Measurements from ENCODE around the gene UGT1A9.

The UGT1A9 gene

GRCh38 chr2:233756429-233757081 is 84.9 kb downstream of the UGT1A9 start:
- in situ Hi-C loops (cut with HindIII; ENCODE audit: low sequenced_read_pairs): no loop called here

DNA sequence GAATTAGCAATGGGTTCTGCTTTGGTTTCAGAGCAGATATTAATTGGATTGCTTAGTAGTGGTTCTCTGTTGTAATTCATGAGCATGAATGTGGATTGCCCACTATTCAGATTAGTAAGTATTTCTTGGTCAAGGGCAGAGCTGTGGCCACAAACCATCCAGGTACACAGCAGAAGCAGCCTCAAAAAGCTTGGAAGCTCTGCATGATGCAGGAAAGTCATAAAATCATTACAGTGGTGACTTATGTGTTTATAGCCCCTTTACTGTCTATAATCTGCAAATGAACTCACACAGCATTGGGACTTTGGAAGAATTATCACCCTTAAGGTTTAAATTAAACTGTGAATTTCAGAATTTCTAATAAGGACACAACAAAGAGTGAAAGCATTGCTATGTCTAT is 86.4 kb downstream of the UGT1A9 start:
- in situ Hi-C loops (cut with HindIII; ENCODE audit: low sequenced_read_pairs): no loop called here

GRCh38 chr2:233758849-233759248 is 87.2 kb downstream of the UGT1A9 start:
- in situ Hi-C loops (cut with HindIII; ENCODE audit: low sequenced_read_pairs): no loop called here

GRCh38 chr2:233760043-233760442 is 88.3 kb downstream of the UGT1A9 start, which contains the start of gene UGT1A1:
Gene UGT1A1, plus strand, starts transcription at chr2:233760270. Its CDS starts 18 bp downstream, at chr2:233760288.
- in situ Hi-C loops (cut with HindIII; ENCODE audit: low sequenced_read_pairs): no loop called here

GRCh38 chr2:233761040-233761769 is 89.5 kb downstream of the UGT1A9 start:
- in situ Hi-C loops (cut with HindIII; ENCODE audit: low sequenced_read_pairs): no loop called here

DNA sequence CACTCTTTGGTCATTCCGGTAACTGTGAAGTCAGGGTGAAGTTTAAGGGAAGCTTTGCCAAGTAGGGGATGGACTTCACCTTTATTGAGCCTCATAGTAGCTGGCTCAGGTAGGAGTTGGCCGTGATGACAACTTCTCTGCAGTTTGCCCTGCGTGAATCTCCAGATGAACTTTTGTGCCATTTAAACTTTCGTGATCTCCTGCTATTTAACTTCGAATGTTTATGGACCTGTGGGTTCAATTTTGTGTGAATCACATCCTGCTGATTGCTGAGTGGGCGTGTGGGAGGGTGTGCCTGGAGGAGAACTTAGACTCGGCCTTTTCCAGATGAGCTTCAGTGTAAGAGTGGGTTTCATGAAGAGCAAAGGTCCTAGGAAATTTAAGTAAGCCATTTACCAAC is 92.6 kb downstream of the UGT1A9 start:
- in situ Hi-C loops (cut with HindIII; ENCODE audit: low sequenced_read_pairs): no loop called here

DNA sequence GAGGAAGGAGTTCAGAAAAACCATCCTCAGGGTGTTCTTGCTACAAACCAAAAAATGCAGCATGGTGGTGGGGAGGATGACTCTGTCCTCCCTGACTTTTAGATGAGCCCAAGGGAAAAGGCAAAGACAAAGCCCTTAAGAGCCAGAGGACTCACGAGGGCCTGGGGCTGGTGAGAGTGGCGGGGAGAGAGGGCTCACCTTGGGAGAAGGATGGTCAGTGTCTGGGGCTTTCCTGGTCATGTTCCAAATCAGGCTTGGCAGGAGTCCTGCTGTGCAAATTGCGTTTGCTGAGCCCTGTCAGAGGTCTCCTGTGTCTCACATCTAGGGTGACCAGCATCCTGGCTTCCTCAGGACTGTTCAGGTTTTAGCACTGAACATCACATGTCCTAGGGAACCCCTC is 93.1 kb downstream of the UGT1A9 start:
- in situ Hi-C loops (cut with HindIII; ENCODE audit: low sequenced_read_pairs): no loop called here

GRCh38 chr2:233766416-233766815 is 94.7 kb downstream of the UGT1A9 start:
- in situ Hi-C loops (cut with HindIII; ENCODE audit: low sequenced_read_pairs): no loop called here

DNA sequence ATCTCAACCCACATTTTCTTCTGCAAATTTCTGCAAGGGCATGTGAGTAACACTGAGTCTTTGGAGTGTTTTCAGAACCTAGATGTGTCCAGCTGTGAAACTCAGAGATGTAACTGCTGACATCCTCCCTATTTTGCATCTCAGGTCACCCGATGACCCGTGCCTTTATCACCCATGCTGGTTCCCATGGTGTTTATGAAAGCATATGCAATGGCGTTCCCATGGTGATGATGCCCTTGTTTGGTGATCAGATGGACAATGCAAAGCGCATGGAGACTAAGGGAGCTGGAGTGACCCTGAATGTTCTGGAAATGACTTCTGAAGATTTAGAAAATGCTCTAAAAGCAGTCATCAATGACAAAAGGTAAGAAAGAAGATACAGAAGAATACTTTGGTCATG is 96.4 kb downstream of the UGT1A9 start:
- in situ Hi-C loops (cut with HindIII; ENCODE audit: low sequenced_read_pairs): no loop called here

DNA sequence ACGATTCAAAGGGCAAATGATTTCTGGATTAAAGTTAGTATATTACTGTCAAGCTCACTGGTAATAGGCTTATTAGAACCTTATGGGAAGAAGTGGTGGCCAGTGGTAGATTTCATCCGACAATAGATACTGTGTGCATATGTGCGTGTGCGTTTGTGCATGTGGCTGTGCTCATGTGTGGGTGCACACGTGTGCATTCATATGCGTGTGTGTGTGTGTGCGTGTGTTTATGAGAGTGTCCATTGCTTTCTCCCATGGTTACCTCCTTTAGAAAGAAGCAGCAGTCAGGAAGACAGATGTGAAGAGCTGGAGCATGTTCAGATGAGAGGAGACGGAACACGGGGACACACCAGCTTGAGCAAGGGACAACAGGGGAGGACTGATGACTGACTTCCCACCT is 97.6 kb downstream of the UGT1A9 start:
- in situ Hi-C loops (cut with HindIII; ENCODE audit: low sequenced_read_pairs): no loop called here

DNA sequence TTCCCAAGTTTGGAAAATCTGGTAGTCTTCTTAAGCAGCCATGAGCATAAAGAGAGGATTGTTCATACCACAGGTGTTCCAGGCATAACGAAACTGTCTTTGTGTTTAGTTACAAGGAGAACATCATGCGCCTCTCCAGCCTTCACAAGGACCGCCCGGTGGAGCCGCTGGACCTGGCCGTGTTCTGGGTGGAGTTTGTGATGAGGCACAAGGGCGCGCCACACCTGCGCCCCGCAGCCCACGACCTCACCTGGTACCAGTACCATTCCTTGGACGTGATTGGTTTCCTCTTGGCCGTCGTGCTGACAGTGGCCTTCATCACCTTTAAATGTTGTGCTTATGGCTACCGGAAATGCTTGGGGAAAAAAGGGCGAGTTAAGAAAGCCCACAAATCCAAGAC is 100.5 kb downstream of the UGT1A9 start:
- in situ Hi-C loops (cut with HindIII; ENCODE audit: low sequenced_read_pairs): loop anchor here (5.0 kb wide), 1 partner anchor 70 kb away; no protein-coding TSS in a partner anchor

- in situ Hi-C loops (cut with HindIII; ENCODE audit: low sequenced_read_pairs): loop anchor here (5.0 kb wide), 1 partner anchor 70 kb away; no protein-coding TSS in a partner anchor
Observed at GRCh38 chr2:233772583-233772982, 100.9 kb downstream of the UGT1A9 start.

GRCh38 chr2:233773854-233774253 is 102.2 kb downstream of the UGT1A9 start:
- in situ Hi-C loops (cut with HindIII; ENCODE audit: low sequenced_read_pairs): loop anchor here (5.0 kb wide), 1 partner anchor 68 kb away; no protein-coding TSS in a partner anchor

DNA sequence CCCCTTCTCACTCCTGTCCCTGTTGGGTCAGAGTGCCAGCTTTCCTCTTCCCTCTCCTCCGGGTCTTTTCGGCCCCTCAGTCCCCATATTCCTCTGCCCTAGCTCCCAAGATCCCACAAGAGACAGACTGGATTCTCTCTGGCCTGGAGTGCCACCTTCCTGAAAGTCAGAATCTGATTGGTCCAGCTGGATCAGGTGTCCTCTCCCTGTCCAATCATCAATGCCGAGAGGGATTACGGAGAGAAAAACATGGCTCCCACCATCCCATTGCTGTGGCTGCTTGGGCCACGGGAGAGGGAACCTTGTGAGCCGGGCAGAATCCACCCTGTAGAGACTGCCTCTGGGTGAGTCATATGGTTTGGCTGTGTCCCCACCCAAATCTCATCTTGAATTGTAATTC is 103.7 kb downstream of the UGT1A9 start:
- in situ Hi-C loops (cut with HindIII; ENCODE audit: low sequenced_read_pairs): no loop called here

DNA sequence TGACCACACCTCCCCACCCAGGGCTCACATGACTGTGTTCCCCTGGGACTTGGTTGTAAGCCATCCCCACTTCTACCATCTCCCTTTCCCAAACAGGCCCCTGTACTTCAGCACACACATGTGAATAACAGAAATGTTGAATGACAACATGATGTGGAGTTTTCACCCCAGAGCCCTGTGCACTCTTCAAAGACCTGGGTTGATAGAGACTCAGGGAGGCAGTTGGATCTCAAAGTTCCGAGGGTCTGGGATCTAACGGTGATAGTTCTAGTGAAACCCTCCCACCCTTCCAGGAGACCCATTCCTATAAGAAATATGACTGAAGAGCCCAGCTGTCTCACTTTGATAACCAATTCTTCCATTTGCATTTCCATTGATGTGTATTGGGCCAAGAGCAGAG is 106.3 kb downstream of the UGT1A9 start, which contains the start of gene MROH2A:
TSS of gene MROH2A (plus strand) at position 301 of the 400 bp plus-strand sequence. CDS start 1,029 bp downstream, outside the sequence.
- in situ Hi-C loops (cut with HindIII; ENCODE audit: low sequenced_read_pairs): no loop called here

DNA sequence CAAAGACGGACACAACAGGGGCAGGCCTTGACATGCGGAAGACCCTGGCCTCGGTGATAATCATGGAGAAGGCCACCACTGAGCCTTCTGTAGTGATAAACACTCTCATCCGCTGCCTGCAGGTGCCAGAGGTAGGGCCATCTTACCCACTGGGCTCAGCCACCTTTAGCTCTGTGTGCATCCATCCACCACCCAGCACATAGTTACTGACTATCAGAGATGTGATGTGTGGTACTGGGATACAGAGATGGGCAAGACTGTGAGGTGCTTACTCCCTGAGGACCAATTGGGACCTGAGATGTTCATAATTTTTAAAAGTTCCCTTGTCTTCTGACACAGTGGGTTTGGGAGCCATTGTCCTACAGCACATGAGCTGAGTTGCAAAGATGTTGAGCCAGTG is 108.0 kb downstream of the UGT1A9 start:
- in situ Hi-C loops (cut with HindIII; ENCODE audit: low sequenced_read_pairs): no loop called here

DNA sequence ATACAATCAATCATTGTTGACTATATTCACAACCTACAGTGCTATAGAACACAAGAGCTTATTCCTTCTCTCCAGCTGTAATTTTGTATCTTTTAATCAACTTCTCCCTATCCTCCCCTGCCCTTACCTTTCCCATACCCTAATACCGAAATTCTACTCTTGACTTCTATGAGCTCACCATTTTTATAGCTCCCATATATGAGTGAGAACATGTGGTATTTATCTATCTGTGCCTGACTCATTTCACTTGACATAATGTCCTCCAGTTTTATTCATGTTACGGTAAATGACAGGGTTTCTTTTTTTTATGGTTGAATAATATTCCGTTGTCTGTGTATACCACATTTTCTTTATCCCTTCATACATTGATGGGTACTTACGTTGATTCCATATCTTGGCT is 109.1 kb downstream of the UGT1A9 start:
- in situ Hi-C loops (cut with HindIII; ENCODE audit: low sequenced_read_pairs): no loop called here

DNA sequence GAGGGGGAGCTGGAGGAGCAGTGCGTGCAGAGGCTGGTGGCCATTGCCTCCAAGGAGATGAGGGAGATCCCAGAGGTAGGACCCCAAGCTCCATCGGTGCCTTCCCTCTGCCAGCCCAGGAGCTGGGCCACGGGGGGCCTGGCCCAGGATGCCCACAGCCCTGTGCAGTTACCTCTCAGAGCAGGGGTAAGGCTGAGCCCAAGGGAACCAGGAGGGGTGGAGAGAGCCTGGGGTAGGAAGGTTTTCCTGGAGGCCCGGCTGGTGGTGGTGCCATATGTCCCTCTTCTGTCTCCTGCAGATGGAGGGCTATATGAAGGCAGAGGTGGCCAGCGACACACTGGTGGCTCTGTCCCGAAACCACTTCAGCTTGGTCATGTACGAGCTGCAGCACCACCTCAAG is 117.9 kb downstream of the UGT1A9 start:
- in situ Hi-C loops (cut with HindIII; ENCODE audit: low sequenced_read_pairs): no loop called here

GRCh38 chr2:233791151-233791882 is 119.6 kb downstream of the UGT1A9 start:
- in situ Hi-C loops (cut with HindIII; ENCODE audit: low sequenced_read_pairs): no loop called here

DNA sequence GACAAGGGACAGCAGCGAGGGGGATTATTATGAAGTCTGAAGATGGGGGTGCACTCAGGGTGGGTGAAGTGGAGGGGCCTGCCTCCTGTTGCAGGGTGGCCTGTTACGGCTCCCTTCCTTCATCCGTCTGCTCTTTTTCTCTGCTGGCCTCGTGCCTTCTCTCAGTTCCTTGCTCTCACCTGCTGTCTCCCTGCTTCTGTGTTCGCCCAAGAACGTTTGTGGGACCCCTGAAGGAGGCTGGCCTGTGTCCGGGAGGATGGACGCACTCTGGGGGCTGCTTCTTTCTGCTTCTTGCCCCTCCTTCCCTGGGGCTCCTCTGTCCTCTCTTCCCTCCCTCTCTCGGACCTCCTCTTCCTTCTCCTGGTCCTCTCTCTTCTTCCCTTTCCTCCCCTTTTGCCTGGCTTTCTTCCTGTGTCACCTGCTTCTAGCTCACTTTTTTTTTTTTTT is 120.2 kb downstream of the UGT1A9 start:
- in situ Hi-C loops (cut with HindIII; ENCODE audit: low sequenced_read_pairs): no loop called here

- in situ Hi-C loops (cut with HindIII; ENCODE audit: low sequenced_read_pairs): no loop called here
Observed at GRCh38 chr2:233792720-233793119, 121.0 kb downstream of the UGT1A9 start.
